Endometrium (tissue), 2 donors: Measurements from ENCODE around the gene TRIM50.
"Not testable (repeated sequence)": the region's sequence is repeated elsewhere in the genome, so short reads cannot be mapped to it uniquely, and the experiment has no call there.

Experiments
- FAIRE-seq: peaks from 2 replicates; lab custom pipeline; 2012; peaks lifted over from hg19 to GRCh38; lab: Jason Lieb, UNC
- donor health status: control.
- donor health status: control.

The TRIM50 gene

DNA sequence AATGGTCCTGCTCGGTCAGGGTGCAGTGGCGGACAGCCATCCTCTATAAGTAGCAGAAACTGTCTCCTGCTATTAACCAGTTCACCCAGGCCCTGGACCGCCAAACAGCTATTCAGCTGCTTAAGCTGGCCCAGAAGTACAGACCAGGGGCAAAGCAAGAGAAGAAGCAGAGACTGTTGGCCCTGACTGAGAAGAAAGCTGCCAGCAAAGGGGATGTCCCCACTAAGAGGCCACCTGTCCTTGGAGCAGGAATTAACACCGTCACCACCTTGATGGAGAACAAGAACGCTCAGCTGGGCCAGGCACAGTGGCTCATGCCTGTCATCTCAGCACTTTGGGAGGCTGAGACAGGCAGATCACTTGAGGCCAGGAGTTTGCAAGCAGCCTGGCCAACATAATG, 13.6 kb downstream of the TRIM50 start:
- no peak for FAIRE-seq

DNA sequence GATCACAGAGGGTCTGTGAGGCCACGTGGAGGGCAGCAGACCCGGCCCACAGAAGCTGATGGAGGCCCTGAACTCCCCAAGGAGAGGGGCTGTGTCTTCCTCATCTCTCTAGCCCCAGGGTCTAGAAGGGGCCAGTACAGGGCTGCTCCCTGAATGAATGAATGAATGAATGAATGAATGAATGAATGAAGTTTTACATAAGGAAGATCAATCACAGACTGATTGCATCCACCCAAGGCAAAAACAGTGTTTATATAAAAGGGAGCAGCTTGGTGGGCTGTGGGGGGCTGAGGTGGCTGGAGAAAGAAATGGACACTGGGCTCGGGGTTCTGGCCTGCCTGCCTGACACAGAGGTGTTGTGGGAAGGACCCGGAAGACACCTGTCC, 14.4 kb downstream of the TRIM50 start:
- FAIRE-seq: no peak

DNA sequence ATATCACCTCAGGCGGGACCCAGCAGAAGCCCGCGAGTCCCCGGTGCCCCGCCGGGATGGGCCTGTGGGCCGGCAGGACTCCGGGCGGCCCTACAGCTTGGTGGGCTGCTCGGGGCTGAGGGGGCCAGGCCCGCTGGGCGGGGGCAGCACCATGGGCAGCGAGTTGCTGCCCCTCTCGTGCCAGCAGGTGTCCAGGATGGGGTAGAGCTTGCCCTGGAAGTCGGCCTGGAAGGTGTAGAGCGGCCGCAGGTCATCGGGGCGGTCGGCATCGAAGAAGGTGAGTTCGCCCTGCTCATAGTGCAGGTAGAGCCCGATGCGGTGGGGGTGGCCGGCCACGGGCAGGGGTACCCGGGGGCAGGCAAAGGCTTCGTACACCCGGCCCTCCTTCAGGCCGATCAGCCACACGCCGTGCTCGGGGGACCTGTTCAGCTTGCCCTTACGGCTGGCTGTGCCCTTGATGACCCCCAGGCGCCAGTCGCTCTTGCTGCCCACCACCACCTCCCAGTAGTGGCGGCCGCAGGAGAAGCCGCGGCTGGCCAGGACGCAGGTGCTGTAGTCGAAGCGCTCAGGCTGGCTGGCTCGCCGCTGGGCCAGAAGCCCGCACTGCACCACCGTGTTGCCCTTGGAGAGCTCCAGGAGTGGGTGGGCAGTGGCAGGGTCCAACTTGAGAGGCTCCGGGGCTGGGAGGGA, 14.9 kb downstream of the TRIM50 start:
- no peak for FAIRE-seq

DNA sequence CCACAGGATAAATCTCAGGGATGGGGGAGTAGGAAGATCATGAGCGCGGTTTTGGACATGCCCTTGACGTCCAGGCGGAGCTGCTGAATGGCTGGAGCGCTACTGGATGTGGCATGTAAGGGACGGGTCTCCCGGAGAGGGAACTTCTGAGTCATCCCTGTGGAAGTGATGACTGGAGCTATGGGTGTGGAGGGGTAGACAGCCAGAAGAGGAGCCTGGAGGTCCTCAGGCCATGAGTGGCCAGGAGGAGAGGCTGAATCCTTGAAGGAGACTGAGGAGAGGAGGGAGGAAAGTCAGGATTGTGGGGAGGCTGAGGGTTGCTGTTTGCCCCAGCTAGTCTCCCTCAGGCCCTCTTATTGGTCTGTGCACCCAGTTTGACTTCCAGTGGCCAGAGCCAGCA, 16.5 kb downstream of the TRIM50 start:
- not testable (repeated sequence) for FAIRE-seq

DNA sequence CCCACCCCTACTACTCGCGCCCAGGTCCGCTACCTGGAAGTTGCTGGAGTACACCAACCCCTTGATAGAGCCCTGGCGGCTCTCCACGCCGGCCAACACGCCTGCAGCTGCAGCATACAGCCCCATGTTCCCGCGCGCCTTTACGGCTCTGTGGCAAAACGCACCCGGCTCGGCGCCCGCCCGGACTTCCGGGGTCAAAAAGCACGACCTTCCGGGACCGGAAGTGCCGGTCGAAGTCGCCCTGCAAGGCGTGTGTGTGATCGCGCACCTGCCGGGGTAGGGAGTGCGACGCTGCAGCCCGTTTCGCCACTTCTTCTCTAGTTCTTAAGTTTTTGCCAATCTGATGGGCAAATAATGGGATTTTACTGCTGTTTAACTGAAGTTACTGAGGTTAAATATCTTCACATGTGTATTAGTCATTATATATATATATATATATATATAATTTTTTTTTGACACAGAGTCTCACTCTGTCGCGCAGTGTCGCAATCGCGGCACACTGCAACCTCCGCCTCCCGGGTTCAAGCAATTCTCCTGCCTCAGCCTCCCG, 19.1 kb downstream of the TRIM50 start, which contains the start of gene NSUN5:
TSS of gene NSUN5 (minus strand) at position 162 of the 550 bp plus-strand sequence. CDS start at position 126, 36 bp downstream.
- no peak for FAIRE-seq

DNA sequence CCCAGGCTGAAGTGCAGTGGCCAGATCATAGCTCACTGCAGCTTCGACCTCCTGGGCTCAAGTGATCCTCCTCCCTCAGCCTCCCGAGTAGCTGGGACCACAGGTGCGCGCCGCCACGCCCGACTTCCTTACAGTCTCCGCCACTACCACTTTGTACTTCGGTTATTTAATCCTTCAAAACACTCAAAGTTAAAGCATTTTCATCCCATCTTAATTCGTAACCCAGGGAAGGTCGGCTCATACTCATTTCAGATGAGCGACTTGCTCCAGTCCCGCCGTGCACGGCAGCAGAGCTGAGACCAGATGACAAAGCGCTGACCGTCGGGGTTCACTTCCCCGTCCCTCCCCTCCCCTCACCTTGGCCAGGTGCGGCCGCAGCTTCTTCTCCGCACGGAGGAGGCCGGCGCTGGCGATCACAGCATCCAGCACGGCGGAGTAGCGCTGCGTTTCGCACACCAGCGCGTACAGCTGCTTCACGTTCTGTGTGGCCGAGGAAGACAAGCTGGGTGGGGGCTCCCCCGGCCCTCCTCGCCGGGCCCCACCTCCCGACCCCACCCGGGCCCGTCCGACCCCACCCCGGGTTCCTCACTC, 19.7 kb downstream of the TRIM50 start:
- no peak for FAIRE-seq

DNA sequence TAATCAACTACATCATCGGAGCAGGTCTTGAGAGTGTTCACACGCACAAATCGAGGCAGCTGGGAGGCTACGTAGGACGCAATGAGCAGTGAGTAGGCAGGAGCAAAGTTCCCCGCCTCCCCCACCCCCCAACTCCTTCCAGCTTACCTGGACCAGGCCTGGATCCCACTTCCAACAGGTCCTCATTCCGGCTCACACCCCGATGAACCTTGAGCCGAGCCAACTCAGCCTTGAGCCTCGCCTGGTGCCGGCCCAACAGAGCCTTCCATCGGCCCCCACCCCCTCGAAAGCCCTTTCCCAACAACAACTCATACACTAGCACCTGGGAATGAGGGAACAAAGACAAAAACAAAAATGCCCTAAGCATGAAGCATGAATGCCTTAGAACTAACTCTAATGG, 20.4 kb downstream of the TRIM50 start:
- FAIRE-seq: no peak

DNA sequence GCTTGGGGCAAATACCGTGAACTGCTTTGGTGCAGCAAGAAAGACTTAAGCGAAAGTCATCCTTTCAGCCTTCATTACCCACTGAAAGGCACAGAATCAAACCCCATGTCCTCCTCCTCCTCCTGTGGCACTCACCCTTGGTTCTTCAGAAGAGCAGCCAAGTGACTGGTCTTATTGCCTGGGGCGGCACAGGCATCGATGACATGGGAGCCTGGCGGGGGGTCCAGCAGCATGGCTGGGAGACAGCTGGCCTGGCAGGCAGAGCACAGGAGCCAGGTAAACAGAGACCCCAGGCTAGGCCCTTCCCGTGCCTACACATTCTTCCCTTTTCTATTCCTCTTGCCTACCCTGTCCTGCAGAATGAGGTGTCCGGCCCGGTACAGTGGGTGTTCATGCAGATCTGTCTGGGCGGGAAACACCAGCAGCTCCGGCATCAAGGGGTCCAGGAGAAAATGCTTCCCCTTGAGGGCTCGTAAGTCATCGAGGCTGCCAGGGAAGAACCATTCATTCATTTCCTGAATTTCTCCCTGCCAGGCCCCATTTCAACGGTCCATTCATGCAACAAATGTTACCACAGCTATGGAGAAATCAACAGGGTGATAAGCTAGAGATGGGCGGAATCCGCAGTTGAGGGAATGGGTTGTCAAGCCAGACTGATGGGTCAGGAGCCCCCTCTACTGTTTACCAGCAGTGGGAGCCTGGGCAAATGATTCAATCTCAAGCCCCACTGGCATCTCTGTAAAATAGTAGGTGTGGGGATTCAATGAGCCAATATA, 23.1 kb downstream of the TRIM50 start:
- FAIRE-seq: not testable (repeated sequence)

DNA sequence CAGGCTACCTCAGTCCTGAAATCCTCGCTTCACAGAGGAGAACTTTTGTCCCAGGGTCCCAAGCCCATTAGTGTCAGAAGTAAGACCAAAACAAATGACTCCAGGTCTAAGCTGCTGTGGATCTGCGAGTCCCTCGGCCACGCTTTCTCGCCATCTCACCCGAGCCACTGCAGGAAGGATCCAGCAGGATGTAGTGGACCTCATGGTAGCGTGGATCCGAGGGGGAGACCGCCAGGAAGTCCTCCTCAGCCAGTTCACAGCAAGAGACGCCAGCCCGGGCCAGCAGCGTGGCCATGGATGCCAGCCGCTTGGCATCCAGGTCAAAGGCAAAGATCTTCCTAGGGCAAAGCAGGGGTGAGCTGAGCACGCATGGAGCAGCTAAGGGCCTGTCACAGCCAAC, 23.8 kb downstream of the TRIM50 start:
- FAIRE-seq: no peak

DNA sequence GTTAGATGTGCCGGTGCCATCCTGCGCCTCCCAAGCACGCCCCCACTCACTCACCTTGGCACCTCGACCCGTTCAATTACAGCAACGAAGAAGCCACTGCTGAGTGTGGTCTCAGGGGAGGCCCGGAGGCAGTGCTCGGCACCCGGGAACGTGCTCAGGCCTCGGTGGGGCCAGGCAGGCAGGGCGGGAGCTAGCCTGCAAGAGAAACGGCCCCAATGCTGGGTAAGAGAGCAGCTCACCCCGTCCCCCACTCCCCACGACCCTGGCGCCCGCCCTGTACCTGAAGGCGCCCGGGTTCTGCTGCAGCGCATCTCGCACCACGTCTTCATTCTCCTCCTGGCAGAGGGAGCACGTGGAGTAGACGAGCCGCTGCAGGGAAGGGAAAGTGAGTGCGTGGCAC, 24.3 kb downstream of the TRIM50 start:
- no peak for FAIRE-seq

DNA sequence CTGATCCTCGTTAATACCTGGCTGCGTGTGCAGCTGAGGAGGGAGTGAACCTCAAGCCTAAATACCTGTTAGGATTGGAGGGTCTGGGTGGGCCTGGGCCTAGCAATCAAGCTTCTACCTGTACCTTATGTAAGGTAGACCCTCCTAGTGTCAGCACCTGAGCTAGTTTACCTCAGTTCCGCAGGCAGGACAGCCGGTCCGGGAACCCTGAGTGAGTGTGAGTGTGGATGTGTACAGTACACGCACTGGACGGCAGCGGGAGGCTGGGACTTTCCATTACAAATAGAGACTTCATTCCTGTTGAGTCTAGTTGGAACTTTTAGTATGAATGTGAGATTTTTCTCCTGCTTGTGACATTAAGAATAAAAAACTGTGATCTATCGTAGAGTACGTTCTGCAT, 25.0 kb downstream of the TRIM50 start:
- not testable (repeated sequence) for FAIRE-seq

DNA sequence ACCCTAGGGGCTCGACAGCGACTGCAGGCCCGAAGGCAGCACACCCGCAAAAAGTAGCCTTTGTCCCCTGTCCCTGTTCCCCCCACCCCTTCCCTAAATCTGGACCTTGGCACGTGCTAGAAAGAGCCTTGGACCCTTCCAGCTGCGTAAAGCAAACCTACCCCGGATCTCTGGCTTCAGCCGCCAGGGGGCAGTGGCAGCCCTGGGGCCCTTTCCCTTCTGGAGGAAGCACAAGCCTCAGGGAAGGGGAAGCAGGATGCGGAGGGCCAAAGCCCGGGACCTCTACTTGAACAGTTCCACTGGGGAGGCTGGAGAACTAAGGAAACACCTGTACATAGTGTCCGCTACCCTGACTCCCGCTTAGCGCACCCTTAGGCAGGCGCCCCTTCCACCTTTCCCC, 26.8 kb downstream of the TRIM50 start:
- FAIRE-seq: not testable (repeated sequence)

DNA sequence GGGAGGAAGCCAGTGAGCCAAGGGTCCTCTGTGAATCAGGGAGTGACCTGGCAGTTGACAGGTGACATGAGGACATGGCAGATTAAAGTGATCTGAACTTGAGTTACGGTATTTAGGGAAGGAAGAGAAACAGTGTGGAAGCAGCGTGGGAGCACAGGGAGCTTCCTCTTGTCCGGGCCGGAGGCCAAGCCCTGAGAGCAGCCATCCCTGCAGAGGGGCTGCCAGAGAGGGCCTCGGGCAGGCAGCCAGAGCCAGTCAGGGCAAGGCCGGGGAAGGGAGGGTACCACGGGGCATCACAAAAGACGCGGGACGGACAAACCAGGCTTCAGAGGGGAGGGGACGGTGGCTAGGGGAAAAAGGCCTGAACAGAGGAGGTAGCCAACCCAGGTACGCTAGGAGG, 28.1 kb downstream of the TRIM50 start:
- not testable (repeated sequence) for FAIRE-seq

DNA sequence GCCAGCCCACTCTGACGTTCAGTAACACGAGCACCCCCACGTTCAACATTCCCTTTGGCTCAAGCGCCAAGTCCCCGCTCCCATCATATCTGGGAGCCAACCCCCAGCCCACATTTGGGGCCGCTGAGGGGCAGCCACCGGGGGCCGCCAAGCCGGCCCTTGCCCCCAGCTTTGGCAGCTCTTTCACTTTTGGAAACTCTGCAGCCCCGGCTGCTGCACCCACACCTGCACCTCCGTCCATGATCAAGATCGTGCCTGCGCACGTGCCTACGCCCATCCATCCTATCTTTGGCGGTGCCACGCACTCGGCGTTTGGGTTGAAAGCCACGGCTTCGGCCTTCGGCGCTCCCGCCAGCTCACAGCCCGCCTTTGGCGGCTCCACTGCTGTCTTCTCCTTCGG, 30.2 kb downstream of the TRIM50 start:
- FAIRE-seq: not testable (repeated sequence)

DNA sequence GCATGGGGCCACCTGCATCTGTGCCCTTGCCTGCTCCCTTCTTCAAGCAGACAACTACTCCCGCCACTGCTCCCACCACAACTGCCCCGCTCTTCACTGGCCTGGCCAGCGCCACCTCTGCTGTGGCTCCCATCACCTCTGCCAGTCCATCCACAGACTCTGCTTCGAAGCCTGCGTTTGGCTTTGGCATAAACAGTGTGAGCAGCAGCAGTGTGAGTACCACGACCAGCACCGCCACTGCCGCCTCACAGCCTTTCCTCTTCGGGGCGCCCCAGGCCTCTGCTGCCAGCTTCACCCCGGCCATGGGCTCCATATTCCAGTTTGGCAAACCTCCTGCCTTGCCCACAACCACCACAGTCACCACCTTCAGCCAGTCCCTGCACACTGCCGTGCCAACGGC, 30.6 kb downstream of the TRIM50 start:
- FAIRE-seq: not testable (repeated sequence)

DNA sequence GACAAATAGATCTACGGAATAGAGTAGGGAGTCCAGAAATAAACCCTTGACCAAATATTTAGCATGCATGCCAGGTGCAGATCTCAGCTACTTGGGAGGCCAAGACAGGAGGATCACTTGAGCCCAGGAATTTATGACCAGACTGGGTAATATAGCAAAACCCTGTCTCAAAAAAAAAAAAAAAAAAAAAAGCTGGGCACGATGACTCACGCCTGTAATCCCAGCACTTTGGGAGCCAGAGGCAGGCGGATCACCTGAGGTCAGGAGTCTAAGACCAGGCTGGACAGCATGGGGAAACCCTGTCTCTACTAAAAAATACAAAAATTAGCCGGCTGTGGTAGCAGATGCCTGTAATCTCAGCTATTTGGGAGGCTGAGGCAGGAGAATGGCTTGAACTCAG, 50.7 kb downstream of the TRIM50 start:
- not testable (repeated sequence) for FAIRE-seq

DNA sequence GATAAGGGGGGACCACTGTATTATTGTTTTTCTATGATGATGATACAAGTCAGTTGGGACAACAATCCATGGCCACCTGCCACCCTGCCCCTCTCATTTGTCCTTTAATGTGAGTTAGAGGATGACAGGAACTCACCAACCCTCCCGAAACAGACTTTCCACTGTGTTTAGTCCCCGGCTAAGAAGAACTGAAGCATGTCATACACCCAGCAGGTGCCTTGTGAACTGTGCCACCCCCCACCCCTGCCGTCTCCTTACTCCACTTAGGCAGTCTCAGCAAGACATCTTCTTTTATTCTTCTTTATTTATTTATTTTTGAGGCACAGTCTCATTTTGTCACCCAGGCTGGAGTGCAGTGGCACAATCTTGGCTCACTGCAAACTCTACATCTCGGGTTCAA, 60.1 kb downstream of the TRIM50 start:
- not testable (repeated sequence) for FAIRE-seq

DNA sequence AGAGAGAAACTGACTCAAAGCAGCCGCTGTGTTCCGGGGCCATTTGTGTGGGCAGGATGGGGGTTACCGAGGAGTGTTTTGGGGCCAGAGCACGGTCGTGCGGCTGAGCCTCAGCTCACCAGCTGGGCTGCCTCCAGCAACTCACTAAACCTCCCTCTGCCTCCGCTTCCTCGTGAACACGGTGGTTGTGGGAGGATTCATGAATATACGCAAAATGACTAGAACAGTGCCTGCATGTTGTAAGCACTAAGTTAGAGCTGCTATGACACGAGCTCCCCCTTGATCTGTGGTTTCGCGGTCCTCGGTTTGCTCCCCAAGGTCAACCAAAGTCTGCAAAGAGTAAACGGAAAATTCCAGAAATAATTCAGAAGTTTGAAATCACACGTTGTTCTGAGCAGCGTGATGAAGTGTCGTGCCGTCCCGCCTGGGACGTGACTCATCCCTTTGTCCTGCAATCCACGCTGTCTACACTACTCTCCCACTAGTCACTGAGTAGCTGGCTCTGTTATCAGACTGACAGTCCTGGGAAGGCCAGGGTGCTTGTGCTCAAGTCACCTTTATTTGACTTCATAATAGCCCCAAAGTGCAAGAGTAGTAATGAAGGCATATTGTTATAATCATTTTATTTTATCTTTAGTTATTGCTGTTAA, 61.0 kb downstream of the TRIM50 start:
- not testable (repeated sequence) for FAIRE-seq
